HG02678 (cell line): ENCODE data around the gene DMD.

Source experiments
- ATAC-seq: cut with Tn5 transposase; IDR thresholded peaks from one replicate; pipeline ENCODE4 v1.9.1; 2021; ENCODE audit warnings: mild to moderate bottlenecking, moderate library complexity; ENCODE audit not compliant: unreplicated experiment

Gene DMD

GRCh38 chrX:31265383-31265782 is 1946.0 kb downstream of the DMD start:
- ATAC-seq: no peak

- no peak for ATAC-seq
Measured at GRCh38 chrX:31260351-31260750, 1951.0 kb downstream of the DMD start.

DNA sequence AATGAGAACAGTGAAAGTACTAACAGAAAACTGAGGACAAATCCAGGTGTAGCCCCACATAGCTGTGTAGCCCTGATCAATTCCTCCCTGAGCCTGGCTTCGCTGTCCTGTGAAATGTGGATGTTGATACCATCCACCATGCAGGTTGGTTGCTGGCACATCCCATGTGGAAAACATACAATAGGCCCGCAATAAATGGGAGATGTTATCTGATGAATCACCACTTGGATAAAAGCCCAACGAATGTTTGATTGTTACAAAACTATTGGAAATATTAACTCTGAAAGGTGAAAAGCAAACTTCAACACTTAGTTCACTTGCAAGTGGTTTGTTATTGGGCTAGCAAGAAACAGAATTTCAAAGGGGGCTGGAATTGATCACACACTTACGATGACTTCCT is 1953.2 kb downstream of the DMD start:
- ATAC-seq: no peak

GRCh38 chrX:31255310-31256033 is 1955.9 kb downstream of the DMD start:
- no peak for ATAC-seq

DNA sequence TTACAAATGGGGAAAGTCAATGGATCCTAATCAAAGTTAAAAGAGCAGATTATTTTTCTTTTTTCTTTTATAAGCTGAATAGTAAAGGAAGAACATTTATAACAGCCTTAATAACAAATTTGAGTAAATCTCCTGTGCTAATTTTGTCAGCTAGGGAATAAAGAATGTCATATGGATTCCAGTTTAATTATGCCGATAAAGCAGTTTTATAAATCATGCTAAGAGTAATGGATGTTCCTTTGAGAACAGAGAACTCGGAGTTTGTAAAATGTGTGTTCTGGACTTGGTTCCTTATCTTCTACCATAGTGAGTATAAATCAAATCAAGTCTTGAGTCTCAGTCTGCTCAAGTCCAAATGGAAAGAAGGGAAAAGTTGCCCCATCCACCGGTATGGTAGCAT is 1959.2 kb downstream of the DMD start:
- ATAC-seq: no peak

DNA sequence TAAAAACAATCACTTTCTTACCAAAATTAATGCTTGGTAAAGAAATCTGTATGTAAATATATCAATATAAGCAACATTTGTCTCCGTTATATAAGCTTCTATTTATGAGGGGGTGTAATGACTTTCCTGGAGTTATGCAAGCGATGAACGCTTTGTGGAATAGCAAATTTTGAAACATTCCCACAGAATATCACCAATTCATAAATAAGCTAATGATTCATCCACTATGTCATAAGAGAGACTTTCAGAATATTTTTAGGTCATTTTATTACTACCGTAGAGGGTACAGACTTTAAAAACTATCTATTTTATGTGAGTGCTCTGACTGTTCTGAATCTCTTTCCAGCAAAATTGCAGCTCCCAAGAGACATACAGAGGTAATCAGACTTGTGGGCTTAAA is 1960.0 kb downstream of the DMD start:
- no peak for ATAC-seq

- ATAC-seq: peak; percentile 85
Measured at GRCh38 chrX:31245714-31246113, 1965.6 kb downstream of the DMD start.

DNA sequence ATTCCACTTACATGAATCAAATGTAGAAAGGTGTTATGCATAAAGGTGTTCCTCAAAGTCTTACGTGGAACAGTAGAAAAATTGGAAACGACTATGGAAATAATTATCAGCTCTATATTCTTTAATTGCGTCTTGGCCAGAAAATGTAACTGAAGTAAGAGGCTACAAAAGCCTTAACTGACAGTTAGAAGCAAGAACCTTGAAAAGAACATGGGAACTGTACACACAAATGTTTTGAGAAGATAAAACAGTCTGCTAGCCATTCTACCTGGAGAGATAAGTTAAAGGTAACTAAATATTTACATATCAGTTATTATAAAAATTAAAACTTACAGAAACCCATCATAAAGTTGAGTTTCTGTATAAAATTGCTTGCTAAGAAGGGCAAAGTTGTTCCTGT is 1967.5 kb downstream of the DMD start:
- ATAC-seq: no peak

- no peak for ATAC-seq
Measured at GRCh38 chrX:31240982-31241381, 1970.4 kb downstream of the DMD start.

DNA sequence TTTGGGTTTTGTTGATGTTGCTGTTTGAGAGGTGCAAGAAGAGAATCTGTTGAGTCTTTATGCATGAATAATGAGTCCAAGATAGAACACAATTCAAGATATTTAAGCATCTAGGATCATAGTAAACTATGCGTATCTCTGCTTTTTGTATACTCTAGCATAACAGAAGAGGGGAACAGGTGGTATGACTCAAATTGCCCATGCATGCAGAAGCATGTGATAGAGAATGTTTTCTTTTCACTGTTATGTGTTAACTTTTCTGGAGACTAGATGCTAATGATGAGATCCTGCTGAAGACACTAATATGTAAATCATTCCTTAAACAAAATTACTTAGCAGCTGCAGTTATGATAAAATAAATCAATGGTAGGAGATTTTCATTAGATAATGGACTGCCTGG is 1974.2 kb downstream of the DMD start:
- ATAC-seq: peak; percentile 48

- ATAC-seq: peak; percentile 54
Measured at GRCh38 chrX:31236231-31236630, 1975.1 kb downstream of the DMD start.

- no peak for ATAC-seq
Measured at GRCh38 chrX:31233941-31234496, 1977.3 kb downstream of the DMD start.

DNA sequence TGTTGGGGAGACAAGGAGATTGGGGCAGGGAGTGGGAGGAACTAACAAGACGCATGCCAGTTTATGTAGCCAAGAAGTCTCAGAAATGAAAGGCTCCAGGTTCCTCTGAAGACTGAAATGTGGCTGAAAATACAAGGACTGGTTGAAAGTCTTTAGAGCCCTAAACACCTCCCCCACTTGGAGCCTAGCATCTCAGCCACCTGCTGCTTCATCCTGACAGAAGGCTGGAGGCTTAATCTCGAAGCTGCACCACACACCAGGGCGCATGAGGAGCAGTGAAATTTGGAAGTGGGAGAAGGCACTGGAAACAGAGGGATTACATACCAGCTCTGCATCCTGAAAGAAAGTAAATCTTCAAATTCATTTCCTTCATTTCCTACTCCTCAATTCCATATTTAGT is 1978.8 kb downstream of the DMD start:
- ATAC-seq: no peak

- peak; percentile 95 for ATAC-seq
Measured at GRCh38 chrX:31228909-31229308, 1982.4 kb downstream of the DMD start.

DNA sequence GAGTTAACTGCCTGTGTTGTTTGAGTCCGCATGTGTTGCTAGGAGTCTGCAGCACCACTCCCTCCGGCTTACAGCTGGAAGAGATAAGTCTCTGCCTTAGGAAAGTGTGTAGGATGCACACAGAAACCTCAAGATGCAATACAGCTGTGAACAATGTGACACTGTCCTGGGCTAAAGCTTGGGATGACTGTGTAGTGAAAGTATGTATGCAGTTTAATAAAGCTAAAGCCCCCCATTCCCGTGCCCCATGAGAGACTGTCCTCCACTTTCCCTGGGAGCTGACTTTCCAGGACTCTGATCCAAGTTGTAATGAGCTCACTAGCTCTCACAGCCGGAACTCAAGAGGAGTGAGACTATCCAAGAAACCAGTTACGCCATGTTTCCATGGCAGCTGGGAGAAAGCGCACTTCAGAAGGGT is 1982.9 kb downstream of the DMD start:
- no peak for ATAC-seq

DNA sequence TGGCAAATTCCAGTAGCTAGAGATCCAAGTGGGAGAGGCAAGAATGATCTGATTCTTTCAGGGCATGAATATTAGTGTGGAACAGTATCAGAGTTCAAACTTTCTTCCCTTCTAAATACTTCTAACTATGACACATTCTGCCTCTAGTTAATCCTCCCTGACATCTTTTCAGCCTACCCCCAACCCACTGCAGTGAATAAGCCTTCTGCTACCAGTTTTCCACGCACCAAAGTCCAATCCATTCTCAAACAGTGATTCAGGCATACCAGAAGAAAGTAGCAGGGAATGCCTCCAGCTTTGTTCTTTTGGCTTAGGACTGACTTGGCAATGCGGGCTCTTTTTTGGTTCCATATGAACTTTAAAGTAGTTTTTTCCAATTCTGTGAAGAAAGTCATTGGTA is 1984.1 kb downstream of the DMD start:
- no peak for ATAC-seq

DNA sequence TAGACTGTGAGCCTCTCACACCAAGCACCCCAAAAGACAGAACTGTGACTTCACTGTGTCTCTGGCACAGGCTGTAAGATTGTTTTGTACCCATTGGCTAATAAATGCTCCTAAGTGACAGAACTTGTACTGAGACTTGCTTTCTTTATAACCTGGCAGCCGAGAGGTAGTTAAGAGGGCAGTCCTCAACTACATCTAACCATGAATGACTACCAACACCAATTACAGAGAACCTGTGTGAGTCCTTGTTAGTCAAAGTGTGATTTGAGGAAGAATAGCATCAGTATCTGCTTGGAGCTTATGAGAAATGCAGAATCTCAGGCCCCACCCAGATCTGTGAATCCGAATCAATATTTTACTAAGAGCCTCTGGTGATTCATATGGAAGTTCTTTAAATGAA is 1985.5 kb downstream of the DMD start:
- ATAC-seq: no peak

DNA sequence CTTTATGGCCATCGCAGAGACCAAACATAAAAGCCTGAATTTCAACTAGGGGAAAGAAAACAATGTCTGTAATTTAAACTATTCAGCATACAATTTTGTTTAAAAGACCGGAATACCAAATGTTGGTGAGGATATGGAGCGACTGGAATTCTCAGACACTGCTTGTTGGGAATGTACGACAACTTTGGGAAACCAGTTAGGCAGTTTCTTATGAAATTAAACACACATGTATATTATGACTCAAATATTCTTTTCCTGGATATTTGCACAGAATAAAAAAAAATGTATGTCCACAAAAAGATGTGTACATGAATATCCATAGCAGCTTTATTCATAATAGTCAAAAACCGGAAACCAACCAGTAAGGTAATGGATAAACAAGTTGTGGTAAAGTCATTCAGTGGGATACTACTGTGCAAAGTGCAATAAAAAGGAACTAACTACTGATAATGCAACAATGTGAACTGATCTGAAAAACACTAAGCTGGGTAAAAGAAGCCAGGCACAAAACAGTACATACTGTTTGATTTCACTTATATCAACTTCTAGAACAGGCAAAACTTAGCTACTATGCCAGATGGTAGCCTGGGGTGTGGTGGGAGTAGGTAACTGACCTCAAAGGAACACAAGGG is 1986.9 kb downstream of the DMD start:
- ATAC-seq: no peak

GRCh38 chrX:31223817-31224216 is 1987.5 kb downstream of the DMD start:
- ATAC-seq: peak; percentile 78

GRCh38 chrX:31222946-31223345 is 1988.4 kb downstream of the DMD start:
- ATAC-seq: no peak

GRCh38 chrX:31219174-31219573 is 1992.2 kb downstream of the DMD start:
- no peak for ATAC-seq

GRCh38 chrX:31217084-31217483 is 1994.3 kb downstream of the DMD start:
- no peak for ATAC-seq
